Activated CD4-positive, alpha-beta T cell treated with anti-CD3 and anti-CD28 coated beads for 36 hours (primary cell): ENCODE data around the gene UBE2O. TPM values are rescaled to one million over a fixed set of nuclear protein-coding genes. Genes with fewer than 3 reads are reported as not detected.

ENCODE experiments used
- ATAC-seq: fragments of 200-7000 bp; cut with Tn5 transposase; one replicate; pipeline ENCODE4 v1.10.0; 2021; ENCODE audit warnings: mild to moderate bottlenecking, moderate library complexity
- CTCF ChIA-PET: fragments of 350-600 bp; sonication (Branson Sonifier 250); formaldehyde crosslinking; loops from one replicate; lab custom pipeline; 2021; ENCODE audit warnings: antibody characterized with exemption; lab: Charles Lee
- POLR2A ChIA-PET: fragments of 350-600 bp; sonication (Branson Sonifier 250); formaldehyde crosslinking; loops from one replicate; lab custom pipeline; 2021; ENCODE audit warnings: antibody characterized with exemption, inconsistent platforms; lab: Charles Lee
- DNase-seq: peaks from one replicate; pipeline ENCODE4 v3.0.0-alpha.2; 2020
- H3K27ac Mint-ChIP-seq: one replicate; pipeline ENCODE4 v1.8.0; 2021; ENCODE audit warnings: mixed read lengths
- H3K27me3 Mint-ChIP-seq: one replicate; pipeline ENCODE4 v1.8.0; 2021; ENCODE audit warnings: mixed read lengths
- H3K36me3 Mint-ChIP-seq: one replicate; pipeline ENCODE4 v1.8.0; 2021; ENCODE audit warnings: low read depth, mixed read lengths
- H3K4me1 Mint-ChIP-seq: one replicate; pipeline ENCODE4 v1.8.0; 2021; ENCODE audit warnings: mixed read lengths
- H3K4me3 Mint-ChIP-seq: one replicate; pipeline ENCODE4 v1.8.0; 2021; ENCODE audit warnings: mild to moderate bottlenecking, moderate library complexity, mixed read lengths
- H3K9me3 Mint-ChIP-seq: one replicate; pipeline ENCODE4 v1.8.0; 2021; ENCODE audit warnings: low read depth, mixed read lengths
- intact Hi-C, 2 experiments: fragments of 100-400 bp; cut with DNase I in 1 of 2; cut with micrococcal nuclease in 1 of 2; formaldehyde crosslinking; loops; one replicate each; pipeline versions ENCODE4 v1.14.2 to v1.15.1; 2022 to 2024; cut with DNase I, micrococcal nuclease
- total RNA-seq, 2 experiments: library from RNA; stranded (reverse); gene quantifications; one replicate each; pipeline ENCODE4 v1.2.3, GENCODE V29; 2021

Gene UBE2O
- total RNA-seq, 2 experiments from 2014 or later = 28.1 to 30.7 TPM

GRCh38 chr17:76386966-76387765, 65.8 kb downstream of the UBE2O start:
- Mint-ChIP-seq H3K36me3 (peaks cover 4% of the 10 kb centered on the region), H3K4me1 (peaks cover 12% of the 10 kb centered on the region), H3K27me3 (no peaks in the 10 kb centered on the region), H3K9me3 (no peaks in the 10 kb centered on the region), H3K4me3 (peak overlapping the region; percentile 54), H3K27ac (no peak overlapping the region)
- intact Hi-C loops = loop anchor here in 1 of 2 experiments (10.0 kb wide), 1 partner anchor 602 kb away; the partner anchor contains the start of gene UNK
- ChIA-PET POLR2A (interaction anchor here (0.6 kb wide), 1 partner anchor 34 kb away, joined by 5 read pairs; no protein-coding TSS in a partner anchor), CTCF (interaction anchor here (0.6 to 5.4 kb wide), 6 partner anchors 10 to 85 kb away, joined by 3 to 43 read pairs (median 6); partner anchors contain the start of gene PRPSAP1)
- ATAC-seq (no peak), DNase-seq (no peak)

GRCh38 chr17:76385892-76386786, 66.8 kb downstream of the UBE2O start:
- Mint-ChIP-seq H3K36me3 (peaks cover 4% of the 10 kb centered on the region), H3K4me1 (peaks cover 12% of the 10 kb centered on the region), H3K9me3 (no peaks in the 10 kb centered on the region), H3K27ac (no peak overlapping the region), H3K27me3 (no peaks in the 10 kb centered on the region), H3K4me3 (peak overlapping the region; percentile 55)
- CTCF ChIA-PET = interaction anchor here (0.7 to 5.4 kb wide), 16 partner anchors 7 to 526 kb away, joined by 3 to 43 read pairs (median 5); partner anchors contain the start of gene PRPSAP1
- DNase-seq = peak; percentile 92
- intact Hi-C loops = loop anchor here (1.0 to 10.0 kb wide), 7 partner anchors 31 to 601 kb away; partner anchors contain the start of genes ACOX1 (in 1 of the 2), MRPL38 (in 1 of the 2), TEN1 (in 1 of the 2) and TRIM65 (in 1 of the 2)
- POLR2A ChIA-PET = interaction anchor here (0.5 to 1.3 kb wide), 6 partner anchors 13 to 177 kb away, joined by 3 to 9 read pairs (median 4); no protein-coding TSS in a partner anchor
- ATAC-seq = peak; percentile 28

- Mint-ChIP-seq H3K4me3 (peak overlapping the region; percentile 55), H3K9me3 (no peaks in the 10 kb centered on the region), H3K4me1 (peaks cover 12% of the 10 kb centered on the region), H3K36me3 (no peaks in the 10 kb centered on the region), H3K27me3 (no peaks in the 10 kb centered on the region), H3K27ac (no peak overlapping the region)
- intact Hi-C loops = loop anchor here (1.0 to 10.0 kb wide), 11 partner anchors 30 to 600 kb away; partner anchors contain the start of genes ACOX1 (in 1 of the 2), MRPL38 (in 1 of the 2), MXRA7 (in 1 of the 2) and RHBDF2 (in 1 of the 2)
- POLR2A ChIA-PET = interaction anchor here (0.5 to 1.3 kb wide), 8 partner anchors 12 to 345 kb away, joined by 3 to 9 read pairs (median 4); no protein-coding TSS in a partner anchor
- peak; percentile 6 for ATAC-seq
- peak; percentile 69 for DNase-seq
- CTCF ChIA-PET = interaction anchor here (0.8 to 5.4 kb wide), 20 partner anchors 8 to 525 kb away, joined by 3 to 43 read pairs (median 5); partner anchors contain the start of genes PRPSAP1 and UBE2O
Observed at GRCh38 chr17:76384987-76385891, 67.7 kb downstream of the UBE2O start.

GRCh38 chr17:76384222-76384986, 68.5 kb downstream of the UBE2O start, which contains the start of gene SPHK1:
TSS of gene SPHK1 (plus strand) at chr17:76384609. CDS start at chr17:76385645, 1,036 bp downstream.
- Mint-ChIP-seq H3K27ac (peak within 1 kb of the TSS; percentile 81), H3K4me3 (peak within 1 kb of the TSS; percentile 85), H3K9me3 (no peaks in the 10 kb centered on the region), H3K4me1 (peaks cover 12% of the 10 kb centered on the region), H3K36me3 (no peaks in the 10 kb centered on the region), H3K27me3 (no peaks in the 10 kb centered on the region)
- POLR2A ChIA-PET = interaction anchor here (0.5 to 1.2 kb wide), 2 partner anchors 13 to 346 kb away, joined by 3 read pairs; no protein-coding TSS in a partner anchor
- DNase-seq = peak; percentile 86
- ATAC-seq = peak; percentile 72
- CTCF ChIA-PET = interaction anchor here (0.5 to 5.4 kb wide), 20 partner anchors 8 to 524 kb away, joined by 3 to 43 read pairs (median 4); partner anchors contain the start of genes PRPSAP1 and UBE2O
- intact Hi-C loops = loop anchor here (1.0 to 10.0 kb wide), 9 partner anchors 30 to 600 kb away; partner anchors contain the start of genes MRPL38 (in 1 of the 2), MXRA7 (in 1 of the 2), RHBDF2 (in 1 of the 2) and SRP68 (in 1 of the 2)

- DNase-seq (peak; percentile 72), ATAC-seq (peak; percentile 34)
- ChIA-PET POLR2A (no interaction called here), CTCF (interaction anchor here (0.6 to 5.4 kb wide), 8 partner anchors 14 to 370 kb away, joined by 3 to 43 read pairs (median 4); partner anchors contain the start of genes PRPSAP1 and UBE2O)
- no peaks in the 10 kb centered on the region for H3K27me3 Mint-ChIP-seq
- H3K36me3 Mint-ChIP-seq = no peaks in the 10 kb centered on the region
- H3K9me3 Mint-ChIP-seq = no peaks in the 10 kb centered on the region
- intact Hi-C loops = loop anchor here (1.0 to 10.0 kb wide), 11 partner anchors 29 to 599 kb away; partner anchors contain the start of genes MRPL38 (in 1 of the 2), MXRA7 (in 1 of the 2), PRPSAP1 (in 1 of the 2) and RHBDF2 (in 1 of the 2)
- H3K4me1 Mint-ChIP-seq = peaks cover 12% of the 10 kb centered on the region
- peak overlapping the region; percentile 81 for H3K27ac Mint-ChIP-seq
- H3K4me3 Mint-ChIP-seq = peak overlapping the region; percentile 85
Observed at GRCh38 chr17:76383546-76384221, 69.3 kb downstream of the UBE2O start.

GRCh38 chr17:76382803-76383545, 70.0 kb downstream of the UBE2O start:
- ATAC-seq = peak; percentile 57
- intact Hi-C loops = loop anchor here (1.0 to 10.0 kb wide), 5 partner anchors 30 to 598 kb away; partner anchors contain the start of genes MXRA7 (in 1 of the 2), PRPSAP1 (in 1 of the 2), UNK (in 1 of the 2) and WBP2 (in 1 of the 2)
- peaks cover 12% of the 10 kb centered on the region for H3K4me1 Mint-ChIP-seq
- ChIA-PET CTCF (interaction anchor here (1.0 to 5.4 kb wide), 7 partner anchors 15 to 215 kb away, joined by 3 to 43 read pairs (median 4); partner anchors contain the start of genes PRPSAP1 and UBE2O), POLR2A (interaction anchor here (0.6 kb wide), 1 partner anchor 1576 kb away, joined by 6 read pairs; the partner anchor contains the start of gene TNRC6C)
- H3K4me3 Mint-ChIP-seq = peak overlapping the region; percentile 85
- no peaks in the 10 kb centered on the region for H3K36me3 Mint-ChIP-seq
- H3K27me3 Mint-ChIP-seq = no peaks in the 10 kb centered on the region
- no peaks in the 10 kb centered on the region for H3K9me3 Mint-ChIP-seq
- H3K27ac Mint-ChIP-seq = peak overlapping the region; percentile 69
- peak; percentile 85 for DNase-seq

GRCh38 chr17:76382351-76382802, 70.6 kb downstream of the UBE2O start:
- intact Hi-C loops = loop anchor here (5.0 to 10.0 kb wide), 3 partner anchors 330 to 598 kb away; partner anchors contain the start of genes MXRA7 (in 1 of the 2), UNK (in 1 of the 2) and WBP2 (in 1 of the 2)
- POLR2A ChIA-PET = interaction anchor here (0.6 kb wide), 1 partner anchor 1576 kb away, joined by 6 read pairs; the partner anchor contains the start of gene TNRC6C
- peak overlapping the region; percentile 85 for H3K4me3 Mint-ChIP-seq
- peaks cover 12% of the 10 kb centered on the region for H3K4me1 Mint-ChIP-seq
- ATAC-seq (no peak), DNase-seq (peak; percentile 67)
- no peaks in the 10 kb centered on the region for H3K9me3 Mint-ChIP-seq
- no peaks in the 10 kb centered on the region for H3K27me3 Mint-ChIP-seq
- H3K36me3 Mint-ChIP-seq = no peaks in the 10 kb centered on the region
- peak overlapping the region; percentile 69 for H3K27ac Mint-ChIP-seq
- CTCF ChIA-PET = interaction anchor here (1.0 to 5.4 kb wide), 4 partner anchors 15 to 214 kb away, joined by 3 to 43 read pairs (median 4); partner anchors contain the start of gene PRPSAP1
